GM15510 (cell line): ENCODE measurements around the gene UTP18.

ENCODE experiments used
- POLR2A ChIP-seq: IDR thresholded peaks from 3 replicates; pipeline ENCODE4 v1.6.1; 2011; ENCODE audit warnings: borderline replicate concordance; ENCODE audit not compliant: insufficient read length; ENCODE audit errors: extremely low read depth

Gene UTP18

DNA sequence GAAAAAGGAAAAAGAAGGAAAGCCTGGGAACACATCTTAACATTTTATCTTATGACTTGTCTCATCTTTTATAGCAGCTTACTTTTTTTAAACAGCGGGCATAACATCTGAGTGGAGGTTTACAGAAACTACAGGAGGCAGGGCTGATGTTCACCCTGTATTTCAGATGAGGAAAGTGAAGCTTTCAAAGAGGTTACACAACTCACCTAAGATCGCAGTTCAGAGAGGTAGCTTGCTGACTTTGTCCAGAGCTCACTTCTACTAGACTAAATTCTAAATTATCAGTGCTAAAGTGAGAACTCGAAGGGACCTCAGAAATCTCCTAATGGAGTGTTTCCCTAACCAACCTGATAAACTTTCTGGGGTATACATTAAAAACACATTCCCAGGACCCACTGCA is 4.2 kb upstream of the UTP18 start:
- TF ChIP-seq POLR2A, result no peak

- no peak for TF ChIP-seq POLR2A
Measured at GRCh38 chr17:51257150-51258081, 2.9 kb upstream of the UTP18 start.

GRCh38 chr17:51258756-51259563 is 1.4 kb upstream of the UTP18 start:
- TF ChIP-seq POLR2A, result no peak

DNA sequence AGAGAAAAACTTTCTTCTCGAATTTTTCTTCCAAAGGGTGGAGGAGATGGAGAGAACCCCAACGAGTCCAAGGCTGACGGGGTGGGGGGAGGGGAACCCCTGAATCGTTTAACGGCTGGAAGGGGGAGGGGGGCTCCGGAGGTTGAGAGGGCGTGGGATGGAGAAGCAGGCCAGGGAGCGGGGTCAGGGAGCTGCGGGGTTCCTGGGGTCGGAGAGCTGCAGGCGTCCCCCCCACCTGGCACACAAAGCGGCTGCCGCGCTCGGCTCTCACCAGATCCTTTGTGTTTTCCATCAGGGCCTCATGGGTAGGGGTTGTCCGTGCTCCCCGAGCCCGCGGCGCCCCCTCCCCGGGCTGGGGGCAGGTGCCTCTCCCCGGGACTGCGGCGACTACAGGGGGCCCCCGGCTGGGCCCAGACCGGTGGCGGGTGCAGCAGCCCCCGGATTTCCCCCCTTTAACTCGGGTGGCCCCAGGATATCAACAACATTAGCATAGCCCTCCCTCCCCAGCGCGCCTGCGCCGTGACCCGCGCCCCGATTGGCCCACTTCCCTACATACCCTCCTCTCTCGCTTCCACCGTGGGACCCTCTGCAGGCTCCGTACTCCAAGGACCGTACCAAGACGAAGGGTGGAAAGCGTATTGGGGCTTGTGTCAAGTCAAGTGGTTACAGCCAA is 646 bp upstream of the UTP18 start, which contains the start of gene MBTD1:
Gene MBTD1 (minus strand): TSS at position 486 of the 673 bp plus-strand sequence. CDS start 34,888 bp downstream, outside the sequence.
- TF ChIP-seq POLR2A, result peak; percentile 33

DNA sequence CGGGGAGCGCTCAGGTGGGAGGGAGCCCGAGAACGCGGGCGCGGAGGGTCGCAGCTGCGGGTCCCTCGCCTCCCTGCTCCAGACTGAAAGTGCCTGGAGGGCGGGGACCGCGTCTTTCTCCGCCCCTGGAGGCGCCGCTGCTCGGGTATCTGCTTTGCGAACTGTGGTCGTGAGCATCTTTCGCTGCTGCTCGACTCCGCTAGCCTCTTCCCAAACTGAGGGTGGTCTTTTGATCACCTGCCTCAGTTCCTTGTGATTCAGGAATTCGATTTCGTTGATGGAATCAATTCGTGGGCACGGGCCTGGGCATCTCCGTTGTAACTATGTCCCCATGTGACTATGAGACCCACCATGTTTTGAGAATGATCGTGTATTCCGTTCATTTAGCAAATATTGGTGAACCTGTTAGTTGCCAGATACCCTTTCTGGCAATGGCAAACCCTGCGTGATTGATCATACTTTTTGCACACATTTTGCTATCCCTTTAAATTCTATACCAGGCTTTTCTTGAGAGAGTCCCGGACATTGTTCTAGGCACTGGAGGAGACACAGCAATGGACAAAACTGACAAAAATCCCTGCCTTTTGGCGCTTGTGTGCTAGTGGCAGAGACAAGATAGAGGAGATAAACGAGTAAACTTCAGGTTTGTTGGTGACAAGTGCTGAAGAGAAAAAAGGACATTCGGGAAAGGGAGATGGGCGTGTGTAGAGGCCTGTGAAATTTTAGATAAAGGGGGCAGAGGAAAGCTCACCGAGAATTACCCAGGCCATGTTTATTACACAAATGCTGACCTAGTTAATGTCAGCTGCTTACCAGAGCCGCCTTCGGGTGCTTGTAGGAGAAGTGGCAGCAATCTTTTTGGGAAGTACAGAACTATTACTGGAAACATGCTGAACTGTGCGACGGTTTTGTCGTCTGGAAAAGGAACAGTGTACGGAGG is 948 bp downstream of the UTP18 start:
- TF ChIP-seq POLR2A, result no peak

DNA sequence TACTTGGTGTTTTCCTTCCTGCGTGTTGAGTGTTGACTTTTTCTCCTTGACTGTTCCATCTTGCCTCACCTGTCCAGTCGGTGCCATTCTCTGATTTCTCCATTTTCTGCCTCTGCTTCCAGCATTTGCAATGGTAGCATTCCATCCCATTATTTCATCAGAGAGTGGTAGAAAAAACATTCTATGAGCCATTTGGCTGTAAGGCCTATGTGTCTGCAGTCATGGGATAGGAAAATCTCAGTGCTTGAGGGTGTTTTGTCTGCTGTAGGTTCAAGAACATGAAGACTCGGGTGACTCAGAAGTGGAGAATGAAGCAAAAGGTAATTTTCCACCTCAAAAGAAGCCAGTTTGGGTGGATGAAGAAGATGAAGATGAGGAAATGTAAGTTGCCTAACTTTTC is 2.7 kb downstream of the UTP18 start:
- TF ChIP-seq POLR2A, result no peak

GRCh38 chr17:51269991-51270390 is 9.6 kb downstream of the UTP18 start:
- TF ChIP-seq POLR2A, result no peak

DNA sequence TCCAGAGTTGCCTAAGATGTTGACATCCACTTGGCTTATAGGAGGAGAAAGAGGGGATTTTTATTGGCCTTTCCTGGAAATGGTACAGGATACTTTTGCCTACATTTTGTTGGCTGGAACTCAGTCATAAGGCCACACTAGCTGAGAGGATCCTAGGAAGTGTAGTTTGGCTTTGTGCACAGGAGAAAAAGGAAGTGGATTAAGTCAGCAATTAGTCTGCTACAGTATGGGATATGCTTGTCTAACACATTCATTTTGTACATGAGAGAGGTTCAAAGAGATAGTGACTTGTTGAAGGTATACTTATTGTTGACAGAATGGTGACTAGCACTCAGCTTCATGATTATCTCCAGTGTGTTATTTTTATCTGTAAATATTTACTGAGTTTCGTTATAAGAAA is 10.3 kb downstream of the UTP18 start:
- no peak for TF ChIP-seq POLR2A

- no peak for TF ChIP-seq POLR2A
Measured at GRCh38 chr17:51272812-51273211, 12.5 kb downstream of the UTP18 start.

- no peak for TF ChIP-seq POLR2A
Measured at GRCh38 chr17:51275381-51275780, 15.0 kb downstream of the UTP18 start.

DNA sequence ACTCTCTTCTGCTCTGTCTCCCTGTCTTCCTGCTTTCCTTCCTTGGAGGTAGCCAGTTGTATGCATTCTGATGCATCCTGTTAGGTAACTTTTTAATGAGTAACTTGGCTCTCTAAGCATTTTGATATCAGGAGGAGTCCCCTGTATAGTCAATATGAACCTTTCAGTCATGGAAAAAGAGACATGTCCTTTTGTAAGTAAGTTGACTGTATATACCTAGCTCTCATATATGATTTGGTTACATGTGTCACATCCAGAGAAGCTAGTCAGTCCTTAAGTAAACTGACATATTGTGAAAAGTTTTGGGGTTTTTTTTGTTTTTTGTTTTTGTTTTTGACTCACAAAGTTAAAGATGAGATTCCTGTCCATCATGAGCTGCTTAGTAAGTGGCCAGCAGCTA is 18.8 kb downstream of the UTP18 start:
- TF ChIP-seq POLR2A, result no peak

- TF ChIP-seq POLR2A, result no peak
Measured at GRCh38 chr17:51287412-51287811, 27.1 kb downstream of the UTP18 start.

DNA sequence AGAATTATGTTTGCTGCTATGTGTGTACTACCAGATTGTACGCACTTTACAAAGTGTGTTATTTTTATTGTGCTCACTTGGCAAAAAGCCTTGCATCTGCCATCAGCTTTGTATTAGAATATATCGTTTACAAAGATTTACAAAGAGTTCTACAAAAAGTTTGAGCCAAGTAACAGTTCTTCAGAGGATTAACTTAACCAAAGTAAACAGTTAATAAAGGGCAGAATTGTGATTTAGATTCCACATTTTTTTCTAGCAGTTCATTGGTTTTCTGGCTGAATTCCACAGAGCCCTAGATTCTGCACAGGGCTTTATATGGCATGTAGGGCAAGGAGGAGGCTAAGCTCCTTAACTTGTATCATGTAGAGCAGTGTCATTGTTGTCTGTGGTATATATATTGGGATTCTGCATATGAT is 29.4 kb downstream of the UTP18 start:
- TF ChIP-seq POLR2A, result no peak
